ENCODE measurements around the gene SEPSECS.
"Not testable (repeated sequence)": the region's sequence is repeated elsewhere in the genome, so short reads cannot be mapped to it uniquely, and the experiment has no call there.

SEPSECS gene

GRCh38 chr4:25083441-25083840 is 76.8 kb downstream of the SEPSECS start:
- not testable (repeated sequence) for DNase-seq (ENCODE audit: low spot score)

GRCh38 chr4:25081866-25082471 is 78.3 kb downstream of the SEPSECS start:
- no peak for DNase-seq (ENCODE audit: low spot score)

GRCh38 chr4:25080571-25080970 is 79.7 kb downstream of the SEPSECS start:
- no peak for DNase-seq (ENCODE audit: low spot score)

- DNase-seq (ENCODE audit: low spot score) = no peak
Observed at GRCh38 chr4:25078523-25078922, 81.7 kb downstream of the SEPSECS start.

GRCh38 chr4:25076625-25077398 is 83.4 kb downstream of the SEPSECS start:
- DNase-seq (ENCODE audit: low spot score) = no peak

- no peak for DNase-seq (ENCODE audit: low spot score)
Observed at GRCh38 chr4:25075851-25076250, 84.4 kb downstream of the SEPSECS start.

- no peak for DNase-seq (ENCODE audit: low spot score)
Observed at GRCh38 chr4:25075129-25075528, 85.1 kb downstream of the SEPSECS start.

- no peak for DNase-seq (ENCODE audit: low spot score)
Observed at GRCh38 chr4:25070545-25070944, 89.7 kb downstream of the SEPSECS start.

Data from AG08395 (cell line).